Naive thymus-derived CD8-positive, alpha-beta T cell (primary cell): ENCODE data around the gene ALPK3. TPM values are rescaled to one million over a fixed set of nuclear protein-coding genes. Genes with fewer than 3 reads are reported as not detected.

Experiments used
- ATAC-seq, 2 donors: fragments of 150-1000 bp; cut with Tn5 transposase in 1 of 2; sonication (Bioruptor Pico), chemical (Tn5 transposase) in 1 of 2; 1 replicate in 1 of 2; 2 replicates in 1 of 2; pipeline ENCODE4 v1.10.0; 2021; ENCODE audit warnings: mild to moderate bottlenecking in 2 of 2, moderate library complexity in 2 of 2
- POLR2A ChIA-PET: fragments of 350-600 bp; sonication (Branson Sonifier 250); formaldehyde crosslinking; loops from one replicate; lab custom pipeline; 2021; ENCODE audit warnings: antibody characterized with exemption; lab: Charles Lee
- DNase-seq, 10 donors: peaks; one replicate each; pipeline versions ENCODE4 v3.0.0 to v3.0.0-alpha.2; 2020 to 2022
- H3K27ac Mint-ChIP-seq, 10 donors: one replicate each; pipeline ENCODE4 v1.8.0; 2020 to 2022; ENCODE audit warnings: mild to moderate bottlenecking in 10 of 10, mixed read lengths in 10 of 10, moderate library complexity in 4 of 10, inconsistent platforms in 1 of 10
- H3K27me3 Mint-ChIP-seq, 5 donors: one replicate each; pipeline ENCODE4 v1.8.0; 2021 to 2022; ENCODE audit warnings: mixed read lengths in 5 of 5
- H3K36me3 Mint-ChIP-seq, 3 donors: one replicate each; pipeline ENCODE4 v1.8.0; 2020 to 2022; ENCODE audit warnings: mixed read lengths in 3 of 3, mild to moderate bottlenecking in 2 of 3, inconsistent platforms in 1 of 3
- H3K4me1 Mint-ChIP-seq, 4 donors: one replicate each; pipeline ENCODE4 v1.8.0; 2021 to 2022; ENCODE audit warnings: mixed read lengths in 4 of 4
- H3K4me3 Mint-ChIP-seq, 10 donors: one replicate each; pipeline ENCODE4 v1.8.0; 2020 to 2022; ENCODE audit warnings: mild to moderate bottlenecking in 10 of 10, mixed read lengths in 10 of 10, moderate library complexity in 6 of 10, inconsistent platforms in 1 of 10
- H3K9me3 Mint-ChIP-seq, 9 donors: one replicate each; pipeline ENCODE4 v1.8.0; 2020 to 2022; ENCODE audit warnings: mixed read lengths in 9 of 9, mild to moderate bottlenecking in 3 of 9, inconsistent platforms in 1 of 9, moderate library complexity in 1 of 9
- polyA plus RNA-seq, 3 donors: library from polyadenylated mRNA; unstranded; fragments of 300-500 nt; fragmentation: Illumina TruSeq; gene quantifications; one replicate each; pipeline ENCODE4 v1.2.3, GENCODE V29; 2021
- total RNA-seq, 8 experiments: library from RNA in 2 of 8; stranded (reverse) in 2 of 8; gene quantifications; one replicate each; pipeline ENCODE4 v1.2.3 and lab custom pipeline; 2021 to 2026

Gene ALPK3
- total and polyA plus RNA-seq, 5 experiments from 2014 or later: 0.01 to 0.29 (median 0.11) TPM; not detected in 2

- Mint-ChIP-seq H3K36me3 (peaks cover 0 to 73% (median 11%) of the 10 kb centered on the region in 3 donors), H3K27ac (peak overlapping the region in 1 of 10 donors; percentile 32)
- POLR2A ChIA-PET: interaction anchor here (0.6 kb wide), 2 partner anchors 37 to 38 kb away, joined by 3 to 7 read pairs; no protein-coding TSS in a partner anchor
Observed at GRCh38 chr15:84784262-84784661, 32.9 kb upstream of the ALPK3 start.

GRCh38 chr15:84785053-84785452 is 32.1 kb upstream of the ALPK3 start:
- POLR2A ChIA-PET: interaction anchor here (0.6 kb wide), 1 partner anchor 38 kb away, joined by 3 read pairs; no protein-coding TSS in a partner anchor
- Mint-ChIP-seq H3K27me3 (no peaks in the 10 kb centered on the region), H3K4me3 (no peak overlapping the region), H3K9me3 (no peaks in the 10 kb centered on the region), H3K36me3 (peaks cover 0 to 68% (median 11%) of the 10 kb centered on the region in 3 donors), H3K27ac (peak overlapping the region in 6 of 10 donors; percentile 32 to 81 (median 52)), H3K4me1 (peaks cover 15 to 48% (median 37%) of the 10 kb centered on the region in 4 donors)
- no peak for DNase-seq
- ATAC-seq: no peak

More at GRCh38 chr15:84784262-84784661, 32.9 kb upstream of the ALPK3 start:
- Mint-ChIP-seq H3K9me3 (no peaks in the 10 kb centered on the region), H3K4me1 (peaks cover 19 to 44% (median 43%) of the 10 kb centered on the region in 4 donors), H3K27me3 (no peaks in the 10 kb centered on the region), H3K4me3 (no peak overlapping the region)
- no peak for ATAC-seq
- no peak for DNase-seq

GRCh38 chr15:84788500-84788899 is 28.7 kb upstream of the ALPK3 start:
- Mint-ChIP-seq H3K36me3 (peaks cover 0 to 77% (median 20%) of the 10 kb centered on the region in 3 donors), H3K4me3 (no peak overlapping the region), H3K4me1 (peaks cover 22 to 48% (median 39%) of the 10 kb centered on the region in 4 donors), H3K27ac (no peak overlapping the region), H3K27me3 (no peaks in the 10 kb centered on the region), H3K9me3 (no peaks in the 10 kb centered on the region)
- POLR2A ChIA-PET: no interaction called here
- ATAC-seq: no peak
- DNase-seq: no peak

- peak overlapping the region in 4 of 10 donors; percentile 6 to 67 (median 29) for H3K27ac Mint-ChIP-seq
- POLR2A ChIA-PET: no interaction called here
- DNase-seq: no peak
Observed at GRCh38 chr15:84789762-84790161, 27.4 kb upstream of the ALPK3 start.

GRCh38 chr15:84790676-84791075 is 26.5 kb upstream of the ALPK3 start:
- H3K4me3 Mint-ChIP-seq: no peak overlapping the region
- H3K27ac Mint-ChIP-seq: peak overlapping the region in 9 of 10 donors; percentile 35 to 78 (median 51)
- DNase-seq (no peak), ATAC-seq (no peak)
- H3K4me1 Mint-ChIP-seq: peaks cover 18 to 36% (median 27%) of the 10 kb centered on the region in 4 donors
- POLR2A ChIA-PET: no interaction called here
- no peaks in the 10 kb centered on the region for H3K9me3 Mint-ChIP-seq
- peaks cover 0 to 72% (median 16%) of the 10 kb centered on the region in 3 donors for H3K36me3 Mint-ChIP-seq
- H3K27me3 Mint-ChIP-seq: no peaks in the 10 kb centered on the region

More at GRCh38 chr15:84789762-84790161, 27.4 kb upstream of the ALPK3 start:
- Mint-ChIP-seq H3K36me3 (peaks cover 0 to 76% (median 16%) of the 10 kb centered on the region in 3 donors), H3K4me3 (no peak overlapping the region), H3K9me3 (no peaks in the 10 kb centered on the region), H3K4me1 (peaks cover 20 to 44% (median 36%) of the 10 kb centered on the region in 4 donors), H3K27me3 (no peaks in the 10 kb centered on the region)
- no peak for ATAC-seq

GRCh38 chr15:84791763-84792162 is 25.4 kb upstream of the ALPK3 start:
- POLR2A ChIA-PET: no interaction called here

GRCh38 chr15:84793431-84794161 is 23.6 kb upstream of the ALPK3 start:
- H3K4me3 Mint-ChIP-seq: no peak overlapping the region
- H3K27me3 Mint-ChIP-seq: no peaks in the 10 kb centered on the region
- H3K9me3 Mint-ChIP-seq: no peaks in the 10 kb centered on the region
- H3K27ac Mint-ChIP-seq: peak overlapping the region in 1 of 10 donors; percentile 52
- POLR2A ChIA-PET: no interaction called here
- peaks cover 3 to 15% (median 9%) of the 10 kb centered on the region in 4 donors for H3K4me1 Mint-ChIP-seq
- H3K36me3 Mint-ChIP-seq: peaks cover 0 to 77% (median 17%) of the 10 kb centered on the region in 3 donors
- ATAC-seq: no peak
- DNase-seq: no peak

More at GRCh38 chr15:84791763-84792162, 25.4 kb upstream of the ALPK3 start:
- Mint-ChIP-seq H3K36me3 (peaks cover 0 to 71% (median 16%) of the 10 kb centered on the region in 3 donors), H3K4me1 (peaks cover 14 to 27% (median 18%) of the 10 kb centered on the region in 4 donors), H3K27ac (peak overlapping the region in 4 of 10 donors; percentile 1 to 22 (median 16)), H3K27me3 (no peaks in the 10 kb centered on the region), H3K9me3 (no peaks in the 10 kb centered on the region), H3K4me3 (no peak overlapping the region)
- ATAC-seq (no peak), DNase-seq (no peak)

- DNase-seq: no peak
- H3K9me3 Mint-ChIP-seq: no peaks in the 10 kb centered on the region
- H3K4me1 Mint-ChIP-seq: peaks cover 0 to 14% (median 8%) of the 10 kb centered on the region in 4 donors
- H3K27ac Mint-ChIP-seq: peak overlapping the region in 1 of 10 donors; percentile 52
- H3K27me3 Mint-ChIP-seq: no peaks in the 10 kb centered on the region
- no peak for ATAC-seq
- H3K4me3 Mint-ChIP-seq: no peak overlapping the region
- H3K36me3 Mint-ChIP-seq: peaks cover 0 to 80% (median 21%) of the 10 kb centered on the region in 3 donors
- POLR2A ChIA-PET: no interaction called here
Observed at GRCh38 chr15:84794162-84794547, 23.0 kb upstream of the ALPK3 start.

GRCh38 chr15:84795186-84795585 is 22.0 kb upstream of the ALPK3 start:
- peaks cover 0 to 10% (median 7%) of the 10 kb centered on the region in 4 donors for H3K4me1 Mint-ChIP-seq
- peaks cover 0 to 86% (median 28%) of the 10 kb centered on the region in 3 donors for H3K36me3 Mint-ChIP-seq
- H3K27me3 Mint-ChIP-seq: no peaks in the 10 kb centered on the region
- no peaks in the 10 kb centered on the region for H3K9me3 Mint-ChIP-seq
- ATAC-seq (no peak), DNase-seq (no peak)
- H3K27ac Mint-ChIP-seq: no peak overlapping the region
- POLR2A ChIA-PET: no interaction called here
- no peak overlapping the region for H3K4me3 Mint-ChIP-seq

GRCh38 chr15:84797212-84797611 is 19.9 kb upstream of the ALPK3 start:
- H3K9me3 Mint-ChIP-seq: no peaks in the 10 kb centered on the region
- H3K4me3 Mint-ChIP-seq: no peak overlapping the region
- ATAC-seq (no peak), DNase-seq (no peak)
- peaks cover 0 to 3% (median 0%) of the 10 kb centered on the region in 4 donors for H3K4me1 Mint-ChIP-seq
- H3K27me3 Mint-ChIP-seq: no peaks in the 10 kb centered on the region
- peaks cover 0 to 77% (median 27%) of the 10 kb centered on the region in 3 donors for H3K36me3 Mint-ChIP-seq
- H3K27ac Mint-ChIP-seq: peak overlapping the region in 3 of 10 donors; percentile 15 to 67 (median 28)
- POLR2A ChIA-PET: no interaction called here

- no peaks in the 10 kb centered on the region for H3K27me3 Mint-ChIP-seq
- no peak overlapping the region for H3K27ac Mint-ChIP-seq
- H3K9me3 Mint-ChIP-seq: no peaks in the 10 kb centered on the region
- POLR2A ChIA-PET: no interaction called here
- peaks cover 0 to 3% (median 0%) of the 10 kb centered on the region in 4 donors for H3K4me1 Mint-ChIP-seq
- no peak overlapping the region for H3K4me3 Mint-ChIP-seq
- DNase-seq: no peak
- no peak for ATAC-seq
- peaks cover 0 to 76% (median 31%) of the 10 kb centered on the region in 3 donors for H3K36me3 Mint-ChIP-seq
Observed at GRCh38 chr15:84797801-84798200, 19.4 kb upstream of the ALPK3 start.

- no peak overlapping the region for H3K4me3 Mint-ChIP-seq
- POLR2A ChIA-PET: no interaction called here
- H3K27me3 Mint-ChIP-seq: no peaks in the 10 kb centered on the region
- H3K9me3 Mint-ChIP-seq: no peaks in the 10 kb centered on the region
- H3K4me1 Mint-ChIP-seq: peaks cover 0 to 3% (median 0%) of the 10 kb centered on the region in 4 donors
- no peak for ATAC-seq
- no peak for DNase-seq
- H3K27ac Mint-ChIP-seq: no peak overlapping the region
- peaks cover 0 to 79% (median 31%) of the 10 kb centered on the region in 3 donors for H3K36me3 Mint-ChIP-seq
Observed at GRCh38 chr15:84798436-84798946, 18.7 kb upstream of the ALPK3 start.
